Measurements from ENCODE around the gene PANK3. TPM values are rescaled to one million over a fixed set of nuclear protein-coding genes. Genes with fewer than 3 reads are reported as not detected.
"Not testable (repeated sequence)": the region's sequence is repeated elsewhere in the genome, so short reads cannot be mapped to it uniquely, and the experiment has no call there.

Gene PANK3
- total and polyA plus RNA-seq, 3 experiments from 2014 or later = 4.8 to 61.3 (median 53.8) TPM

GRCh38 chr5:168591302-168592013, 12.3 kb upstream of the PANK3 start:
- no peaks in the 10 kb centered on the region for H3K4me1 ChIP-seq (ENCODE audit: insufficient read depth, low read length)
- H3K4me1 Mint-ChIP-seq = no peaks in the 10 kb centered on the region
- H3K9me3 ChIP-seq (ENCODE audit: low read length) = no peaks in the 10 kb centered on the region
- POLR2A ChIA-PET = no interaction called here
- peaks cover 9 to 61% of the 10 kb centered on the region in 2 donors for H3K27me3 Mint-ChIP-seq
- CTCF ChIA-PET = no interaction called here
- H3K27ac ChIP-seq (ENCODE audit: low read depth, low read length) = no peak overlapping the region
- no peak overlapping the region for H3K27ac Mint-ChIP-seq
- DNase-seq = no peak
- H3K36me3 ChIP-seq (ENCODE audit: insufficient read depth, low read length) = no peaks in the 10 kb centered on the region
- H3K4me3 Mint-ChIP-seq = no peak overlapping the region
- H3K27me3 ChIP-seq (ENCODE audit: insufficient read depth, low read length, poor library complexity, severe bottlenecking) = no peaks in the 10 kb centered on the region
- H3K36me3 Mint-ChIP-seq = peaks cover 0 to 8% (median 0%) of the 10 kb centered on the region in 3 donors
- H3K9me3 Mint-ChIP-seq = peaks cover 0 to 5% (median 0%) of the 10 kb centered on the region in 5 donors
- no peak overlapping the region for H3K4me3 ChIP-seq (ENCODE audit: low read length)

GRCh38 chr5:168590666-168591065, 11.5 kb upstream of the PANK3 start:
- Mint-ChIP-seq H3K9me3 (peaks cover 0 to 5% (median 0%) of the 10 kb centered on the region in 5 donors), H3K4me1 (no peaks in the 10 kb centered on the region), H3K36me3 (peaks cover 0 to 4% (median 0%) of the 10 kb centered on the region in 3 donors), H3K27ac (no peak overlapping the region), H3K27me3 (peaks cover 10 to 62% of the 10 kb centered on the region in 2 donors), H3K4me3 (no peak overlapping the region)
- DNase-seq = no peak
- Histone ChIP-seq H3K9me3 (ENCODE audit: low read length) (no peaks in the 10 kb centered on the region), H3K27me3 (ENCODE audit: insufficient read depth, low read length, poor library complexity, severe bottlenecking) (no peaks in the 10 kb centered on the region), H3K4me3 (ENCODE audit: low read length) (no peak overlapping the region), H3K36me3 (ENCODE audit: insufficient read depth, low read length) (no peaks in the 10 kb centered on the region), H3K27ac (ENCODE audit: low read depth, low read length) (no peak overlapping the region), H3K4me1 (ENCODE audit: insufficient read depth, low read length) (no peaks in the 10 kb centered on the region)
- ChIA-PET POLR2A (no interaction called here), CTCF (no interaction called here)

GRCh38 chr5:168587987-168588386, 8.8 kb upstream of the PANK3 start:
- Histone ChIP-seq H3K27me3 (ENCODE audit: insufficient read depth, low read length, poor library complexity, severe bottlenecking) (no peaks in the 10 kb centered on the region), H3K4me1 (ENCODE audit: insufficient read depth, low read length) (no peaks in the 10 kb centered on the region), H3K4me3 (ENCODE audit: low read length) (no peak overlapping the region), H3K9me3 (ENCODE audit: low read length) (no peaks in the 10 kb centered on the region), H3K27ac (ENCODE audit: low read depth, low read length) (no peak overlapping the region), H3K36me3 (ENCODE audit: insufficient read depth, low read length) (no peaks in the 10 kb centered on the region)
- Mint-ChIP-seq H3K27ac (peak overlapping the region in 1 of 8 donors; percentile 67), H3K36me3 (no peaks in the 10 kb centered on the region), H3K27me3 (peaks cover 14 to 53% of the 10 kb centered on the region in 2 donors), H3K4me1 (no peaks in the 10 kb centered on the region), H3K4me3 (no peak overlapping the region), H3K9me3 (no peaks in the 10 kb centered on the region)
- CTCF ChIA-PET = no interaction called here
- no peak for DNase-seq
- POLR2A ChIA-PET = no interaction called here

GRCh38 chr5:168585119-168585856, 6.1 kb upstream of the PANK3 start:
- Histone ChIP-seq H3K4me1 (ENCODE audit: insufficient read depth, low read length) (no peaks in the 10 kb centered on the region), H3K4me3 (ENCODE audit: low read length) (no peak overlapping the region), H3K36me3 (ENCODE audit: insufficient read depth, low read length) (no peaks in the 10 kb centered on the region), H3K27ac (ENCODE audit: low read depth, low read length) (no peak overlapping the region), H3K27me3 (ENCODE audit: insufficient read depth, low read length, poor library complexity, severe bottlenecking) (no peaks in the 10 kb centered on the region), H3K9me3 (ENCODE audit: low read length) (no peaks in the 10 kb centered on the region)
- peaks cover under 1 to 2% (median 2%) of the 10 kb centered on the region in 3 donors for H3K4me1 Mint-ChIP-seq
- H3K4me3 Mint-ChIP-seq = peak overlapping the region in 1 of 7 donors; percentile 6
- H3K9me3 Mint-ChIP-seq = no peaks in the 10 kb centered on the region
- H3K36me3 Mint-ChIP-seq = no peaks in the 10 kb centered on the region
- H3K27me3 Mint-ChIP-seq = peaks cover 14 to 47% of the 10 kb centered on the region in 2 donors
- CTCF ChIA-PET = no interaction called here
- no peak overlapping the region for H3K27ac Mint-ChIP-seq
- no peak for DNase-seq
- POLR2A ChIA-PET = no interaction called here

- Histone ChIP-seq H3K9me3 (ENCODE audit: low read length) (no peaks in the 10 kb centered on the region), H3K27me3 (ENCODE audit: insufficient read depth, low read length, poor library complexity, severe bottlenecking) (no peaks in the 10 kb centered on the region), H3K36me3 (ENCODE audit: insufficient read depth, low read length) (no peaks in the 10 kb centered on the region), H3K27ac (ENCODE audit: low read depth, low read length) (no peak overlapping the region), H3K4me1 (ENCODE audit: insufficient read depth, low read length) (no peaks in the 10 kb centered on the region), H3K4me3 (ENCODE audit: low read length) (no peak overlapping the region)
- Mint-ChIP-seq H3K27ac (no peak overlapping the region), H3K4me3 (no peak overlapping the region), H3K36me3 (peaks cover 0 to 4% (median 0%) of the 10 kb centered on the region in 3 donors), H3K4me1 (peaks cover 9 to 11% (median 10%) of the 10 kb centered on the region in 3 donors), H3K9me3 (no peaks in the 10 kb centered on the region), H3K27me3 (peaks cover 14 to 46% of the 10 kb centered on the region in 2 donors)
- no peak for DNase-seq
- ChIA-PET CTCF (no interaction called here), POLR2A (no interaction called here)
These were observed 4.7 kb upstream of the PANK3 start for GRCh38 chr5:168583742-168584482.

GRCh38 chr5:168580814-168581469, 1.8 kb upstream of the PANK3 start:
- H3K36me3 ChIP-seq (ENCODE audit: insufficient read depth, low read length); DNase-seq; H3K27ac Mint-ChIP-seq; H3K9me3 Mint-ChIP-seq; H3K4me3 ChIP-seq (ENCODE audit: low read length); H3K27ac ChIP-seq (ENCODE audit: low read depth, low read length); H3K9me3 ChIP-seq (ENCODE audit: low read length); H3K27me3 ChIP-seq (ENCODE audit: insufficient read depth, low read length, poor library complexity, severe bottlenecking); H3K36me3 Mint-ChIP-seq; CTCF ChIA-PET: not testable (repeated sequence)
- Mint-ChIP-seq H3K4me3 (peak overlapping the region in 1 of 7 donors; percentile 5), H3K27me3 (peaks cover 11 to 20% of the 10 kb centered on the region in 2 donors), H3K4me1 (peaks cover 31 to 37% (median 36%) of the 10 kb centered on the region in 3 donors)
- peaks cover 14% of the 10 kb centered on the region for H3K4me1 ChIP-seq (ENCODE audit: insufficient read depth, low read length)
- POLR2A ChIA-PET = interaction anchor here (1.2 kb wide), 1 partner anchor 32 kb away, joined by 6 read pairs; no protein-coding TSS in a partner anchor

GRCh38 chr5:168580227-168580508, 1.0 kb upstream of the PANK3 start:
- no peak for DNase-seq
- CTCF ChIA-PET = no interaction called here

More at GRCh38 chr5:168580227-168580508, 1.0 kb upstream of the PANK3 start:
- H3K27ac ChIP-seq (ENCODE audit: low read depth, low read length) = peak overlapping the region; percentile 63
- H3K27ac Mint-ChIP-seq = peak overlapping the region; percentile 84 to 99 (median 97)
- no peaks in the 10 kb centered on the region for H3K9me3 ChIP-seq (ENCODE audit: low read length)
- H3K4me1 ChIP-seq (ENCODE audit: insufficient read depth, low read length) = peaks cover 14% of the 10 kb centered on the region
- H3K27me3 Mint-ChIP-seq = peaks cover 4 to 12% of the 10 kb centered on the region in 2 donors
- peaks cover 37 to 45% (median 44%) of the 10 kb centered on the region in 3 donors for H3K4me1 Mint-ChIP-seq
- H3K27me3 ChIP-seq (ENCODE audit: insufficient read depth, low read length, poor library complexity, severe bottlenecking) = no peaks in the 10 kb centered on the region
- no peaks in the 10 kb centered on the region for H3K9me3 Mint-ChIP-seq
- H3K4me3 ChIP-seq (ENCODE audit: low read length) = peak overlapping the region; percentile 56
- H3K36me3 Mint-ChIP-seq = peaks cover 0 to 11% (median 0%) of the 10 kb centered on the region in 3 donors
- no peaks in the 10 kb centered on the region for H3K36me3 ChIP-seq (ENCODE audit: insufficient read depth, low read length)
- POLR2A ChIA-PET = interaction anchor here (1.2 kb wide), 1 partner anchor 33 kb away, joined by 6 read pairs; no protein-coding TSS in a partner anchor
- H3K4me3 Mint-ChIP-seq = peak overlapping the region; percentile 86 to 94 (median 92)

Measured in CD8-positive, alpha-beta memory T cell (primary cell).